Brain pericyte (primary cell): ENCODE results near the gene ADIPOR2.
"Not testable (repeated sequence)": the region's sequence is repeated elsewhere in the genome, so short reads cannot be mapped to it uniquely, and the experiment has no call there.

Experiments used
- DNase-seq: peaks from one replicate; pipeline ENCODE4 v3.0.0-alpha.2; 2012; ENCODE audit warnings: low read depth, low spot score

The ADIPOR2 gene

GRCh38 chr12:1732914-1733313 lies 42.0 kb downstream of the ADIPOR2 start:
- DNase-seq: no peak

- DNase-seq: not testable (repeated sequence)
Measured at GRCh38 chr12:1733712-1734111, 42.8 kb downstream of the ADIPOR2 start.

GRCh38 chr12:1737652-1738286 lies 46.9 kb downstream of the ADIPOR2 start:
- no peak for DNase-seq

GRCh38 chr12:1738446-1738845 lies 47.6 kb downstream of the ADIPOR2 start:
- DNase-seq: no peak

- DNase-seq: no peak
Measured at GRCh38 chr12:1739368-1739767, 48.5 kb downstream of the ADIPOR2 start.

GRCh38 chr12:1740161-1740948 lies 49.5 kb downstream of the ADIPOR2 start:
- DNase-seq: no peak

- no peak for DNase-seq
Measured at GRCh38 chr12:1741154-1741949, 50.5 kb downstream of the ADIPOR2 start.

GRCh38 chr12:1744932-1745331 lies 54.1 kb downstream of the ADIPOR2 start:
- DNase-seq: no peak

- DNase-seq: no peak
Measured at GRCh38 chr12:1747609-1748008, 56.7 kb downstream of the ADIPOR2 start.

GRCh38 chr12:1749019-1749418 lies 58.1 kb downstream of the ADIPOR2 start:
- no peak for DNase-seq

GRCh38 chr12:1750300-1750699 lies 59.4 kb downstream of the ADIPOR2 start:
- no peak for DNase-seq

- DNase-seq: no peak
Measured at GRCh38 chr12:1758376-1758775, 67.5 kb downstream of the ADIPOR2 start.

GRCh38 chr12:1758887-1759286 lies 68.0 kb downstream of the ADIPOR2 start:
- no peak for DNase-seq

GRCh38 chr12:1760566-1761382 lies 69.9 kb downstream of the ADIPOR2 start:
- DNase-seq: no peak

- no peak for DNase-seq
Measured at GRCh38 chr12:1761857-1762256, 71.0 kb downstream of the ADIPOR2 start.

- DNase-seq: no peak
Measured at GRCh38 chr12:1763153-1763552, 72.3 kb downstream of the ADIPOR2 start.

- DNase-seq: no peak
Measured at GRCh38 chr12:1766110-1766509, 75.2 kb downstream of the ADIPOR2 start.

- no peak for DNase-seq
Measured at GRCh38 chr12:1767407-1768090, 76.7 kb downstream of the ADIPOR2 start.

GRCh38 chr12:1768615-1769014 lies 77.7 kb downstream of the ADIPOR2 start:
- no peak for DNase-seq

- no peak for DNase-seq
Measured at GRCh38 chr12:1769809-1770494, 79.1 kb downstream of the ADIPOR2 start.
